Osteocyte (in vitro differentiated cells): Measurements from ENCODE around the gene FNDC3B. TPM values are rescaled to one million over a fixed set of nuclear protein-coding genes. Genes with fewer than 3 reads are reported as not detected.

Experiments used
- DNase-seq: peaks from one replicate; pipeline ENCODE4 v3.0.0; 2021; ENCODE audit warnings: mixed read lengths; ENCODE audit not compliant: unreplicated experiment; ENCODE audit errors: extremely low spot score
- H3K27ac Mint-ChIP-seq: one replicate; pipeline ENCODE4 v1.8.0; 2021; ENCODE audit warnings: mild to moderate bottlenecking, mixed read lengths; ENCODE audit not compliant: unreplicated experiment
- H3K27me3 Mint-ChIP-seq: one replicate; pipeline ENCODE4 v1.8.0; 2021; ENCODE audit warnings: mixed read lengths; ENCODE audit not compliant: unreplicated experiment
- H3K36me3 Mint-ChIP-seq: one replicate; pipeline ENCODE4 v1.8.0; 2021; ENCODE audit warnings: mixed read lengths; ENCODE audit not compliant: unreplicated experiment
- H3K4me1 Mint-ChIP-seq: one replicate; pipeline ENCODE4 v1.8.0; 2021; ENCODE audit warnings: mixed read lengths; ENCODE audit not compliant: unreplicated experiment
- H3K4me3 Mint-ChIP-seq: one replicate; pipeline ENCODE4 v1.8.0; 2021; ENCODE audit warnings: mild to moderate bottlenecking, moderate library complexity, mixed read lengths; ENCODE audit not compliant: unreplicated experiment
- H3K9me3 Mint-ChIP-seq: one replicate; pipeline ENCODE4 v1.8.0; 2021; ENCODE audit warnings: mixed read lengths; ENCODE audit not compliant: unreplicated experiment
- total RNA-seq: library from RNA; stranded (reverse); gene quantifications from 2 replicates; pipeline ENCODE4 v1.2.1, GENCODE V29; 2021
- TF ChIP-seq, protein P1 (sequence below): fragments of 200-600 bp; sonication (generic); IDR thresholded peaks from 2 replicates; pipeline ENCODE4 v1.5.0; 2021; ENCODE audit warnings: antibody characterized with exemption, mild to moderate bottlenecking, moderate library complexity

Gene FNDC3B
- total RNA-seq, 1 donor from 2014 or later: 240 TPM

- Mint-ChIP-seq H3K36me3 (peaks cover 44% of the 10 kb centered on the region), H3K4me1 (peaks cover 22% of the 10 kb centered on the region), H3K27ac (peak overlapping the region; percentile 5), H3K9me3 (no peaks in the 10 kb centered on the region), H3K27me3 (no peaks in the 10 kb centered on the region), H3K4me3 (no peak overlapping the region)
- TF ChIP-seq, protein P1, sequence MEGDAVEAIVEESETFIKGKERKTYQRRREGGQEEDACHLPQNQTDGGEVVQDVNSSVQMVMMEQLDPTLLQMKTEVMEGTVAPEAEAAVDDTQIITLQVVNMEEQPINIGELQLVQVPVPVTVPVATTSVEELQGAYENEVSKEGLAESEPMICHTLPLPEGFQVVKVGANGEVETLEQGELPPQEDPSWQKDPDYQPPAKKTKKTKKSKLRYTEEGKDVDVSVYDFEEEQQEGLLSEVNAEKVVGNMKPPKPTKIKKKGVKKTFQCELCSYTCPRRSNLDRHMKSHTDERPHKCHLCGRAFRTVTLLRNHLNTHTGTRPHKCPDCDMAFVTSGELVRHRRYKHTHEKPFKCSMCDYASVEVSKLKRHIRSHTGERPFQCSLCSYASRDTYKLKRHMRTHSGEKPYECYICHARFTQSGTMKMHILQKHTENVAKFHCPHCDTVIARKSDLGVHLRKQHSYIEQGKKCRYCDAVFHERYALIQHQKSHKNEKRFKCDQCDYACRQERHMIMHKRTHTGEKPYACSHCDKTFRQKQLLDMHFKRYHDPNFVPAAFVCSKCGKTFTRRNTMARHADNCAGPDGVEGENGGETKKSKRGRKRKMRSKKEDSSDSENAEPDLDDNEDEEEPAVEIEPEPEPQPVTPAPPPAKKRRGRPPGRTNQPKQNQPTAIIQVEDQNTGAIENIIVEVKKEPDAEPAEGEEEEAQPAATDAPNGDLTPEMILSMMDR: no peak
- DNase-seq: no peak
Observed at GRCh38 chr3:172357850-172358754, 318.7 kb downstream of the FNDC3B start.

DNA sequence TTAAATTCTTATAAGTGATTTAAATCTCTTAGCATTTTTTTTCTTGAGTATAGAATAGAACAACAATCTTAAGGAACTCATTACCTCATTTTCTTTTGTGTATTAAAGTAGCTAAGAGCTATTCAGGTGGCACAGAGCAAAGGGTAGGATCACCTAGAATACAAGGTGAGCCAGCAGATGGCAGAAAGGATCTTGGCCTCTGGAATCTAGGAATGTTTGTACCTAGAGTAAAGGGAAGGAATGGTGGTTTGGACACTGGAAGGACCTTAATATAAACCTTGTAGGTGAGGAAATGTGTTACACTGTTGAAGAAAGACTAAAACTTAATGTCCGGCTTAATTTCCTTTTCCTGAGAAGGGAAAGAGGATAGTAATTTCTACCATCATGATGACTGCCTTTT is 319.9 kb downstream of the FNDC3B start:
- Mint-ChIP-seq H3K4me1 (peaks cover 22% of the 10 kb centered on the region), H3K9me3 (no peaks in the 10 kb centered on the region), H3K27ac (peak overlapping the region; percentile 15), H3K27me3 (no peaks in the 10 kb centered on the region), H3K4me3 (no peak overlapping the region), H3K36me3 (peaks cover 47% of the 10 kb centered on the region)
- no peak for DNase-seq
- TF ChIP-seq, protein P1: no peak

DNA sequence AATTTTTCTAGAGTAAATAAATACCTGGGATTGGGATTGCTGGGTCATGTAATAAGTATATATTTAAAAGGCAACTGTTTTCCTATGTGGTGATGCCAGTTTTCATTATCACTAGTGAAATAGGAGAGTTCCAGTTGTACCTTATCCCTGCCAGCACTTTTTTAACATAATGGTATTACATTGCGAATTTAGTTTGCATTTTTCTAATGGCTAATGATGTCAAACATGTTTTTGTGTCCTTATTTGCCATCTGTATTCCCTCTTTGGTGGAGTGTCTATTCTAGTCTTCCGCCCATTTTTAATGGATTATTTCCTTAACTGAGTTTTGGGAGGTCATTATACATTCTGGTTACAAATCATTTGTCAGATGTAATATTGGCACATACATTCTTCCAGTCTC is 320.6 kb downstream of the FNDC3B start:
- no peaks in the 10 kb centered on the region for H3K27me3 Mint-ChIP-seq
- H3K27ac Mint-ChIP-seq: no peak overlapping the region
- peaks cover 20% of the 10 kb centered on the region for H3K4me1 Mint-ChIP-seq
- TF ChIP-seq, protein P1: no peak
- no peak for DNase-seq
- H3K36me3 Mint-ChIP-seq: peaks cover 55% of the 10 kb centered on the region
- no peak overlapping the region for H3K4me3 Mint-ChIP-seq
- H3K9me3 Mint-ChIP-seq: no peaks in the 10 kb centered on the region

DNA sequence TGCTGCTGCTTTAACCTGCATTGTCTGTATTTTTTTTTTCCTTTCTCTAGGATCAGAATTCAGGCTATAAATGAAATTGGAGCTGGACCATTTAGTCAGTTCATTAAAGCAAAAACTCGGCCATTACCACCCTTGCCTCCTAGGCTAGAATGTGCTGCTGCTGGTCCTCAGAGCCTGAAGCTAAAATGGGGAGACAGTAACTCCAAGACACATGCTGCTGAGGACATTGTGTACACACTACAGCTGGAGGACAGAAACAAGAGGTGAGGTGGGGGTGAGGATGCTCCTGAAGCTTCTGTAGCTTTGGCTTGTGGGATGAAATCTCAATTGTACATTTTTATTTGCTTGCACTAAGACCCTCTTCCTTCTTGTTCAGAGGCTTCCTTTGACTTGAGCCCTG is 323.2 kb downstream of the FNDC3B start:
- no peaks in the 10 kb centered on the region for H3K9me3 Mint-ChIP-seq
- H3K4me1 Mint-ChIP-seq: peaks cover 9% of the 10 kb centered on the region
- H3K27ac Mint-ChIP-seq: no peak overlapping the region
- no peak overlapping the region for H3K4me3 Mint-ChIP-seq
- peaks cover 69% of the 10 kb centered on the region for H3K36me3 Mint-ChIP-seq
- TF ChIP-seq, protein P1: no peak
- no peak for DNase-seq
- no peaks in the 10 kb centered on the region for H3K27me3 Mint-ChIP-seq

GRCh38 chr3:172364374-172365027 is 325.1 kb downstream of the FNDC3B start:
- TF ChIP-seq, protein P1: no peak
- Mint-ChIP-seq H3K4me3 (no peak overlapping the region), H3K4me1 (peaks cover 9% of the 10 kb centered on the region), H3K27ac (no peak overlapping the region), H3K27me3 (no peaks in the 10 kb centered on the region), H3K9me3 (no peaks in the 10 kb centered on the region), H3K36me3 (peaks cover 61% of the 10 kb centered on the region)
- no peak for DNase-seq
